GM18867 (cell line): Measurements from ENCODE around the gene PSKH1.
"Not testable (repeated sequence)": the region's sequence is repeated elsewhere in the genome, so short reads cannot be mapped to it uniquely, and the experiment has no call there.

Experiments used
- ATAC-seq: cut with Tn5 transposase; IDR thresholded peaks from one replicate; pipeline ENCODE4 v1.9.1; 2021; ENCODE audit warnings: mild to moderate bottlenecking, moderate library complexity; ENCODE audit not compliant: unreplicated experiment

The PSKH1 gene

GRCh38 chr16:67954421-67955196 is 61.6 kb downstream of the PSKH1 start:
- no peak for ATAC-seq

- ATAC-seq = no peak
Observed at GRCh38 chr16:67957622-67958021, 64.6 kb downstream of the PSKH1 start.

- no peak for ATAC-seq
Observed at GRCh38 chr16:67959536-67960329, 66.7 kb downstream of the PSKH1 start.

GRCh38 chr16:67961551-67961957 is 68.5 kb downstream of the PSKH1 start:
- no peak for ATAC-seq

- ATAC-seq = no peak
Observed at GRCh38 chr16:67962135-67962534, 69.1 kb downstream of the PSKH1 start.

GRCh38 chr16:67963292-67963661 is 70.2 kb downstream of the PSKH1 start:
- no peak for ATAC-seq

- ATAC-seq = no peak
Observed at GRCh38 chr16:67963662-67964321, 70.7 kb downstream of the PSKH1 start.

- no peak for ATAC-seq
Observed at GRCh38 chr16:67964477-67965131, 71.5 kb downstream of the PSKH1 start.

- ATAC-seq = no peak
Observed at GRCh38 chr16:67965668-67966548, 72.9 kb downstream of the PSKH1 start.

GRCh38 chr16:67966549-67967182 is 73.6 kb downstream of the PSKH1 start:
- no peak for ATAC-seq

GRCh38 chr16:67967183-67967957 is 74.3 kb downstream of the PSKH1 start:
- no peak for ATAC-seq

GRCh38 chr16:67967958-67968399 is 74.9 kb downstream of the PSKH1 start:
- peak; percentile 33 for ATAC-seq

- peak; percentile 72 for ATAC-seq
Observed at GRCh38 chr16:67968400-67969253, 75.6 kb downstream of the PSKH1 start, which contains the start of gene SLC12A4. TSS of gene SLC12A4 (minus strand) at chr16:67968637. CDS start at chr16:67968553, 84 bp downstream.

GRCh38 chr16:67969254-67970039 is 76.4 kb downstream of the PSKH1 start:
- no peak for ATAC-seq

GRCh38 chr16:67971111-67971510 is 78.1 kb downstream of the PSKH1 start:
- no peak for ATAC-seq

- not testable (repeated sequence) for ATAC-seq
Observed at GRCh38 chr16:67972285-67972684, 79.2 kb downstream of the PSKH1 start.
